Central memory CD8-positive, alpha-beta T cell (primary cell): Measurements from ENCODE around the gene THBS2.
"Not testable (repeated sequence)": the region's sequence is repeated elsewhere in the genome, so short reads cannot be mapped to it uniquely, and the experiment has no call there.

ENCODE experiments used
- ATAC-seq: fragments of 150-1000 bp; cut with Tn5 transposase; replicated peaks from 2 replicates; pipeline ENCODE4 v1.10.0; 2022; ENCODE audit warnings: mild to moderate bottlenecking, moderate FRiP score, moderate number of reproducible peaks; ENCODE audit not compliant: poor library complexity, severe bottlenecking; ENCODE audit errors: extremely low read depth
- DNase-seq, 2 donors: peaks; one replicate each; pipeline ENCODE4 v3.0.0; 2021; ENCODE audit warnings: low spot score in 2 of 2
- H3K27ac Mint-ChIP-seq: one replicate; pipeline ENCODE4 v1.8.0; 2022; ENCODE audit warnings: low read depth, mild to moderate bottlenecking, moderate library complexity, mixed read lengths
- H3K27me3 Mint-ChIP-seq: one replicate; pipeline ENCODE4 v1.8.0; 2022; ENCODE audit warnings: mixed read lengths
- H3K36me3 Mint-ChIP-seq: one replicate; pipeline ENCODE4 v1.8.0; 2022; ENCODE audit warnings: mild to moderate bottlenecking, moderate library complexity, mixed read lengths; ENCODE audit not compliant: insufficient read depth
- H3K4me1 Mint-ChIP-seq: one replicate; pipeline ENCODE4 v1.8.0; 2022; ENCODE audit warnings: mixed read lengths
- H3K4me3 Mint-ChIP-seq: one replicate; pipeline ENCODE4 v1.8.0; 2022; ENCODE audit warnings: mild to moderate bottlenecking, moderate library complexity, mixed read lengths
- H3K9me3 Mint-ChIP-seq: one replicate; pipeline ENCODE4 v1.8.0; 2022; ENCODE audit warnings: mixed read lengths

The THBS2 gene

DNA sequence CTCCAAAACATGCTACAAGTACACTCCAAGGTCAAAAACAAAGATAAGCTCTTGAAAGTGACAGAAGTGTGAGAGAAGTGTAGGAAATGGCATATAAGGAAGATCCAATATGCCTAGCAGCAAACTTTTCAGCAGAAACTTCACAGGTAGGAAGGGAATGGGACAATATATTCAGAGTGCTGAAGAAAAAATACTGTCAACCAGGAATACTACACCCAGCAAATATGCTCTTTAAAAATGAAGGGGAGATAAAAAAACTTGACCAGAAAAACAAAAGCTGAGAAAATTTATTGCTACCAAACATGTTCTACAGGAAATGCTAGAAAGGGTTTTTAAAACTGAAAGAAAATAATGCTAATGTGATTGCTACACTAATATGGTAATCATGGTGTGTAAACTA is 46.2 kb downstream of the THBS2 start:
- peaks cover 16% of the 10 kb centered on the region for H3K4me1 Mint-ChIP-seq
- H3K4me3 Mint-ChIP-seq = no peak overlapping the region
- H3K27ac Mint-ChIP-seq = peak overlapping the region; percentile 56
- H3K9me3 Mint-ChIP-seq = peaks cover 26% of the 10 kb centered on the region
- no peak for ATAC-seq
- H3K27me3 Mint-ChIP-seq = no peaks in the 10 kb centered on the region
- no peak for DNase-seq
- peaks cover 2% of the 10 kb centered on the region for H3K36me3 Mint-ChIP-seq

DNA sequence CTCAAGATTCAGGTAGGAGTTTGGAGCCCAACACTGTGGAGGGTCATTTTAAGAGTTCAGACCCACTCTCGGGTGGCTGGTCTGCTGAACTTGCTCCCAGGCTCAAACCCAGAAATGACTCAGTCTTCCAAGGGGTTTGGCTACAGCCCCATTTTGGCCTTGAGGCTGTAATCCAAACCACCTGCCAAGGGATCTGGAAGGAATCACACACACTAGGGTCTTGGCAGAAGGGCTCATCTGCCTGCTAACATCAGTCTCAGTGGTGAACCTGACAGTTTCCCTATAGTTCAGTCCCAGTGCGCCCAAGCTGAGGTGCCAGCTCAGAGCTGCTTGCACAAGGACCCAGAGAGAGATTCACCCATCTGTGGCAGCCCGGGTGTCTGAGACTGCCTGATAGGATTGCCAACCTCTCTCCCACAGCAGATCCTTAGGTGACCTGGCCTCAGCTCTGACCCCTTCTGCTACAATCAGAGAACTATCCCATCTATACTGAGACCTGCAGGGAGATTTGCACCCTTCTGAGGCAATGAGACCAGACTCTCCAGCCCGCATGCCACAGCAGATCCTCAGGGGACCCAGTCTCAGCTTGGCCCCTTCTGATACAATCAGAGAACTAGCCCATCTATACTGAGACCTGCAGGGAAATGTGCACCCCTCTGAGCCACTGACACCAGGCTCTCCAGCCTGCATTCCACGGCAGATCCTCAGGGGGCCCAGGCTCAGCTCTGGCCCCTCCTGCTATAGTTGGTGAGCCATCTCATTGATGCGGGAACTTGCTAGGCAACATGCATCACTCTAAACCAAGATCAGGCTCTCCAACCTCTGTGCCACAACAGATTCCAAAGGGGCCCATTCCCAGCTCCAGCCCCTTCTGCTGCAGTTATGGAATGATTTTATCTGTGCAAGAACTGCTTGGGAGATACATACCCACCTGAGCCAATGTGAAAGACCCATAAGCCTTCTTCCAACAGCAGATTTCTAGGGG is 48.2 kb downstream of the THBS2 start:
- H3K4me3 Mint-ChIP-seq = no peak overlapping the region
- peaks cover 10% of the 10 kb centered on the region for H3K4me1 Mint-ChIP-seq
- no peaks in the 10 kb centered on the region for H3K27me3 Mint-ChIP-seq
- DNase-seq = no peak
- H3K36me3 Mint-ChIP-seq = peaks cover 4% of the 10 kb centered on the region
- H3K9me3 Mint-ChIP-seq = peaks cover 20% of the 10 kb centered on the region
- H3K27ac Mint-ChIP-seq = no peak overlapping the region
- ATAC-seq = no peak

- Mint-ChIP-seq H3K4me1 (peaks cover 10% of the 10 kb centered on the region), H3K27ac (no peak overlapping the region), H3K27me3 (no peaks in the 10 kb centered on the region), H3K4me3 (no peak overlapping the region), H3K36me3 (peaks cover 4% of the 10 kb centered on the region), H3K9me3 (peaks cover 20% of the 10 kb centered on the region)
- no peak for ATAC-seq
- no peak for DNase-seq
Measured at GRCh38 chr6:169204167-169204566, 49.5 kb downstream of the THBS2 start.

- ATAC-seq (no peak), DNase-seq (no peak)
- Mint-ChIP-seq H3K4me1 (no peaks in the 10 kb centered on the region), H3K27me3 (no peaks in the 10 kb centered on the region), H3K36me3 (peaks cover 2% of the 10 kb centered on the region), H3K9me3 (peaks cover 6% of the 10 kb centered on the region), H3K4me3 (no peak overlapping the region), H3K27ac (no peak overlapping the region)
Measured at GRCh38 chr6:169201985-169202384, 51.7 kb downstream of the THBS2 start.

DNA sequence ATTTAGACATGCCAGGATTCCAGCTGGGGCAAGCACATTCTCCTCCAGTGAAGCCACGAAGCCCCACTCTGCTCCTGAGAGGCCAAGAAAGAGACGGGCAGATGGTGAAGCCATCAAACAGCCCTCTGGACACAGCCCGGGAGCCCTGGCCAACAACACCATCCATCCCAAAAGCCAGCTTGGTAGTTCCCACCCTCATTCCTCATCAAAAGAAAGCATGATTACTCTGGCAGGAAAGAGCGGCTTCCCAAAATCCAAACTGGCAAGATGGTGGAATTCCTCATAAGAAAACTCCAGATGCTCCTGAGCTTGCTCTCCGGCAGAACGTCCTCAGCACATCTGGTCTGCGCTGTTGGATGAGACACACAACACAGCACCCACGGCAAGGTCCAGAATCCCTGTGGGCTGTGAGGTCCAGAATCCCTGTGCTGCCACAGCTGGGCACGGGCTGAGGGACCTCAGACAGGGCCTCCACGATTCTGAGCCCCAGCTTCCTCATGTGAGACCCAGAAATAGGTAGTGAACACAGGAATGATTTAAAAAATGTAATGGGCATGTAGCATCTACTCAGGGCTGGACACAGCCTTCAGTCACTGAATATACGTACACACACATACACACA is 52.6 kb downstream of the THBS2 start:
- no peaks in the 10 kb centered on the region for H3K27me3 Mint-ChIP-seq
- H3K4me3 Mint-ChIP-seq = no peak overlapping the region
- no peak overlapping the region for H3K27ac Mint-ChIP-seq
- ATAC-seq (no peak), DNase-seq (no peak)
- peaks cover 2% of the 10 kb centered on the region for H3K36me3 Mint-ChIP-seq
- no peaks in the 10 kb centered on the region for H3K4me1 Mint-ChIP-seq
- H3K9me3 Mint-ChIP-seq = no peaks in the 10 kb centered on the region

- Mint-ChIP-seq H3K27me3 (peaks cover 4% of the 10 kb centered on the region), H3K27ac (no peak overlapping the region), H3K4me3 (no peak overlapping the region), H3K36me3 (peaks cover 2% of the 10 kb centered on the region), H3K4me1 (no peaks in the 10 kb centered on the region), H3K9me3 (no peaks in the 10 kb centered on the region)
- ATAC-seq = no peak
- DNase-seq = no peak
Measured at GRCh38 chr6:169199625-169200335, 53.9 kb downstream of the THBS2 start.

- H3K27ac Mint-ChIP-seq = no peak overlapping the region
- H3K4me3 Mint-ChIP-seq = no peak overlapping the region
- H3K27me3 Mint-ChIP-seq = peaks cover 12% of the 10 kb centered on the region
- no peaks in the 10 kb centered on the region for H3K4me1 Mint-ChIP-seq
- peaks cover 2% of the 10 kb centered on the region for H3K36me3 Mint-ChIP-seq
- ATAC-seq (no peak), DNase-seq (no peak)
- no peaks in the 10 kb centered on the region for H3K9me3 Mint-ChIP-seq
Measured at GRCh38 chr6:169198885-169199284, 54.8 kb downstream of the THBS2 start.

- not testable (repeated sequence) for H3K9me3 Mint-ChIP-seq, H3K27ac Mint-ChIP-seq, H3K36me3 Mint-ChIP-seq, ATAC-seq, H3K4me3 Mint-ChIP-seq, DNase-seq, H3K4me1 Mint-ChIP-seq
- peaks cover 22% of the 10 kb centered on the region for H3K27me3 Mint-ChIP-seq
Measured at GRCh38 chr6:169197929-169198328, 55.7 kb downstream of the THBS2 start.

GRCh38 chr6:169196279-169196678 is 57.4 kb downstream of the THBS2 start:
- not testable (repeated sequence) for H3K4me1 Mint-ChIP-seq, H3K27ac Mint-ChIP-seq, ATAC-seq, H3K36me3 Mint-ChIP-seq, H3K9me3 Mint-ChIP-seq, H3K4me3 Mint-ChIP-seq, DNase-seq
- H3K27me3 Mint-ChIP-seq = peaks cover 37% of the 10 kb centered on the region

GRCh38 chr6:169194737-169195136 is 58.9 kb downstream of the THBS2 start:
- ATAC-seq (no peak), DNase-seq (no peak)
- Mint-ChIP-seq H3K36me3 (peaks cover 2% of the 10 kb centered on the region), H3K4me3 (no peak overlapping the region), H3K27ac (no peak overlapping the region), H3K4me1 (no peaks in the 10 kb centered on the region), H3K27me3 (peaks cover 39% of the 10 kb centered on the region), H3K9me3 (no peaks in the 10 kb centered on the region)

- H3K27me3 Mint-ChIP-seq = peaks cover 39% of the 10 kb centered on the region
- no peak overlapping the region for H3K4me3 Mint-ChIP-seq
- DNase-seq (no peak), ATAC-seq (no peak)
- H3K9me3 Mint-ChIP-seq = no peaks in the 10 kb centered on the region
- peaks cover 2% of the 10 kb centered on the region for H3K36me3 Mint-ChIP-seq
- H3K27ac Mint-ChIP-seq = no peak overlapping the region
- H3K4me1 Mint-ChIP-seq = peaks cover 7% of the 10 kb centered on the region
Measured at GRCh38 chr6:169190970-169191369, 62.7 kb downstream of the THBS2 start.

DNA sequence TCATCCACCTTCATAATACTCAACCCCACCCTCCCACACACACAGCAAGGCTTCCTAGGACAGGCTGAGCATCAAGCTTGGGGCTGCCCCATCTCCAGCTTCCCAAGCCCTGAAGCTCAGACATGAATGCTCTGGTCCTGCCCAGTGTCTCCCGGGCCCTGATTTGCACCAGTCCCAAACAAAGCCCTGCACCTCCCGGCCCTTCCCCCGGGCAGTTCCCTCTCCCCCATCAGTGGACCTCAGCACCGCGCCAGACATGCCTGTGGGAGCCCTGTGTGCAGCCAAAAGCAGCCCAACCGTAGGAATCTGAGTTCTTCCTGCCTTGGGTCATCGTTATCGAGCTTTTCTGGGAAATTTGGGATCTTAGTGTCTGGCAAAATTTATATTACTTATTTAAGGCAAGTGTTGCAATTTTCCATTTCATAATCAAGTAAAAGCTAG is 63.5 kb downstream of the THBS2 start:
- Mint-ChIP-seq H3K27ac (no peak overlapping the region), H3K4me3 (no peak overlapping the region), H3K27me3 (peaks cover 39% of the 10 kb centered on the region), H3K9me3 (no peaks in the 10 kb centered on the region), H3K4me1 (peaks cover 7% of the 10 kb centered on the region), H3K36me3 (peaks cover 2% of the 10 kb centered on the region)
- DNase-seq (no peak), ATAC-seq (no peak)
